HepG2 (cell line): Measurements from ENCODE around the gene ADGRL3. TPM values are rescaled to one million over a fixed set of nuclear protein-coding genes. Genes with fewer than 3 reads are reported as not detected.

Experiments used
- ATAC-seq: fragments of 200-7000 bp; cut with Tn5 transposase; 3 replicates; pipeline ENCODE4 v1.9.1; 2020; ENCODE audit warnings: mild to moderate bottlenecking, moderate library complexity
- BruUV-seq: library from RNA; stranded (reverse); fragments of 400-500 nt; replicated peaks from 2 replicates; lab custom pipeline; 2021; lab: Mats Ljungman, UMichigan
- CTCF ChIA-PET: fragments of 300-600 bp; formaldehyde crosslinking; extraction: SDS; loops from one replicate; lab custom pipeline; 2021; ENCODE audit warnings: low total read pairs, inconsistent platforms, low intra/inter-chr PET ratio; lab: Yijun Ruan, JAX
- POLR2A ChIA-PET: fragments of 350-600 bp; sonication (Branson Sonifier 250); formaldehyde crosslinking; loops from one replicate; lab custom pipeline; 2020; ENCODE audit warnings: antibody characterized with exemption, inconsistent platforms; lab: Yijun Ruan, JAX
- DNase-seq: peaks from one replicate; pipeline ENCODE4 v3.0.0-alpha.2; 2015; ENCODE audit warnings: low spot score
- FAIRE-seq: peaks from 3 replicates; lab custom pipeline; 2011; peaks lifted over from hg19 to GRCh38; lab: Jason Lieb, UNC
- H2AFZ ChIP-seq: one replicate; pipeline ENCODE4 v1.6.1; 2011; ENCODE audit warnings: low read length, inconsistent platforms
- H3K27ac ChIP-seq: fragments of 300-600 bp; 3 replicates; pipeline ENCODE4 v1.8.0; 2011; ENCODE audit warnings: mixed run types, mild to moderate bottlenecking, mixed read lengths, low read length, inconsistent platforms; ENCODE audit not compliant: insufficient read depth; ENCODE audit errors: extremely low read length
- H3K27me3 ChIP-seq, 2 experiments: fragments of 200-600 bp in 1 of 2; 2 replicates in 1 of 2; 3 replicates in 1 of 2; pipeline versions ENCODE4 v1.6.0 to v1.8.0; 2011; ENCODE audit warnings: low read length in 2 of 2, mild to moderate bottlenecking in 2 of 2, moderate library complexity in 2 of 2, inconsistent platforms in 1 of 2; ENCODE audit not compliant: insufficient read depth in 2 of 2, control insufficient read depth in 1 of 2
- H3K36me3 ChIP-seq, 2 experiments: fragments of 200-600 bp in 1 of 2; replicated peaks in 1 of 2; 2 replicates in 1 of 2; 3 replicates in 1 of 2; pipeline versions ENCODE4 v1.5.1 to v1.8.0; 2011; ENCODE audit warnings: low read length in 2 of 2, inconsistent platforms in 1 of 2; ENCODE audit not compliant: insufficient read depth in 2 of 2, control insufficient read depth in 1 of 2
- H3K4me1 ChIP-seq: 2 replicates; pipeline ENCODE4 v1.5.1; 2012; ENCODE audit warnings: low read length, inconsistent platforms; ENCODE audit not compliant: insufficient read depth
- H3K4me2 ChIP-seq: 2 replicates; pipeline ENCODE4 v1.6.0; 2011; ENCODE audit warnings: low read depth, low read length, inconsistent platforms
- H3K4me3 ChIP-seq, 3 experiments: fragments of 200-600 bp in 1 of 3; sonication (generic), shearing (Covaris generic) in 1 of 3; replicated peaks in 1 of 3; 2 replicates each; pipeline ENCODE4 v1.5.1; 2011 to 2016; ENCODE audit warnings: low read length in 3 of 3, inconsistent platforms in 2 of 3, low read depth in 2 of 3, mild to moderate bottlenecking in 2 of 3, control low read depth in 1 of 3, mixed read lengths in 1 of 3; ENCODE audit not compliant: insufficient read depth in 1 of 3
- H3K79me2 ChIP-seq: one replicate; pipeline ENCODE4 v1.6.1; 2011; ENCODE audit warnings: low read length, inconsistent platforms; ENCODE audit not compliant: insufficient read depth
- H3K9ac ChIP-seq: 2 replicates; pipeline ENCODE4 v1.6.0; 2011; ENCODE audit warnings: mild to moderate bottlenecking, low read depth, low read length, inconsistent platforms; ENCODE audit not compliant: insufficient read depth
- H3K9me3 ChIP-seq: 2 replicates; pipeline ENCODE4 v1.5.1; 2012; ENCODE audit warnings: mild to moderate bottlenecking, low read length
- H4K20me1 ChIP-seq: 2 replicates; pipeline ENCODE4 v1.6.0; 2011; ENCODE audit warnings: inconsistent platforms, mild to moderate bottlenecking, low read length, moderate library complexity; ENCODE audit not compliant: insufficient read depth
- ELF4 ChIP-seq: sonication (generic); formaldehyde crosslinking; IDR thresholded peaks from 2 replicates; pipeline ENCODE4 v1.5.0; 2020; ENCODE audit warnings: missing genetic modification reagents, mild to moderate bottlenecking, moderate library complexity, borderline replicate concordance
- GLMP ChIP-seq: sonication (generic); formaldehyde crosslinking; IDR thresholded peaks from 2 replicates; pipeline ENCODE4 v1.9.0; 2021; ENCODE audit warnings: missing genetic modification reagents, mild to moderate bottlenecking, borderline replicate concordance
- KLF6 ChIP-seq: IDR thresholded peaks from 2 replicates; pipeline ENCODE4 v1.8.0; 2016; ENCODE audit warnings: missing biosample characterization, missing genetic modification reagents
- MBNL3 ChIP-seq: fragments of 250-450 bp; sonication (Bioruptor Pico); conservative IDR thresholded peaks from 2 replicates; pipeline ENCODE4 v1.8.0; 2022; ENCODE audit warnings: mild to moderate bottlenecking, inconsistent platforms
- SIN3A ChIP-seq: IDR thresholded peaks from 2 replicates; pipeline ENCODE4 v1.6.1; 2011; ENCODE audit warnings: low read depth, mild to moderate bottlenecking, control low read depth, low read length, borderline replicate concordance
- ZFYVE20 ChIP-seq: sonication (generic); formaldehyde crosslinking; IDR thresholded peaks from 2 replicates; pipeline ENCODE4 v1.8.0; 2023; ENCODE audit warnings: low read depth, mild to moderate bottlenecking, moderate library complexity, missing genetic modification reagents, borderline replicate concordance
- ZNF124 ChIP-seq: sonication (generic); formaldehyde crosslinking; IDR thresholded peaks from 2 replicates; pipeline ENCODE4 v1.4.0; 2020; ENCODE audit warnings: missing genetic modification reagents
- ZNF33A ChIP-seq: sonication (generic); formaldehyde crosslinking; IDR thresholded peaks from 2 replicates; pipeline ENCODE4 v1.5.1; 2020; ENCODE audit warnings: missing genetic modification reagents, mild to moderate bottlenecking, moderate library complexity, borderline replicate concordance
- ZNF841 ChIP-seq: sonication (generic); formaldehyde crosslinking; IDR thresholded peaks from 2 replicates; pipeline ENCODE4 v1.8.1; 2023; ENCODE audit warnings: missing genetic modification reagents, borderline replicate concordance
- ZNF879 ChIP-seq: sonication (generic); formaldehyde crosslinking; IDR thresholded peaks from 2 replicates; pipeline ENCODE4 v1.8.1; 2023; ENCODE audit warnings: missing genetic modification reagents
- WGBS: methylation state at CpG from one replicate; pipeline ENCODE4 v1.1.6; 2017; ENCODE audit warnings: low lambda C conversion rate; 5-methylcytosine and 5-hydroxymethylcytosine counted together
- in situ Hi-C: cut with HindIII; loops from 2 replicates; pipeline ENCODE4 v1.10.0; 2017; ENCODE audit warnings: low pct_unique_long_range_greater_than_20kb; ENCODE audit not compliant: extremely low pct_ligation_motif_present
- intact Hi-C: fragments of 100-400 bp; cut with micrococcal nuclease; formaldehyde crosslinking; loops from one replicate; pipeline ENCODE4 v1.10.0; 2022; ENCODE audit not compliant: unreplicated experiment
- polyA plus RNA-seq, 8 experiments: library from polyadenylated mRNA; depleted of rRNA in 3 of 8; stranded (reverse) in 7 of 8; unstranded in 1 of 8; fragments of >200 nt; fragmentation: Illumina TruSeq in 4 of 8; extraction: Trizol in 4 of 8; gene quantifications; 2 replicates each; pipeline versions ENCODE4 v1.2.1 to v1.2.3, GENCODE V29; 2011 to 2016; ENCODE audit warnings: low read depth in 4 of 8, missing spikeins in 1 of 8, mixed read lengths in 1 of 8; ENCODE audit not compliant: insufficient read depth in 1 of 8
- total RNA-seq, 5 experiments: library from RNA; depleted of rRNA; stranded (reverse); fragments of >200 nt; fragmentation: Illumina TruSeq; extraction: Trizol; gene quantifications; 2 replicates each; pipeline ENCODE4 v1.2.3, GENCODE V29; 2016; ENCODE audit warnings: low read depth in 1 of 5

Gene ADGRL3
- total and polyA plus RNA-seq, 2 of the 13 experiments (the other 11 are each of a cell fraction or from before 2014, with no cell fraction given) = 0.04 to 0.05 TPM

- H3K9me3 ChIP-seq = no peaks in the 10 kb centered on the region
- H3K4me1 ChIP-seq = no peaks in the 10 kb centered on the region
- no peak overlapping the region for H3K9ac ChIP-seq
- no peaks in the 10 kb centered on the region for H4K20me1 ChIP-seq
- H3K79me2 ChIP-seq = no peaks in the 10 kb centered on the region
- H2AFZ ChIP-seq = no peak overlapping the region
- no peak overlapping the region for H3K4me3 ChIP-seq
- no peaks in the 10 kb centered on the region for H3K27me3 ChIP-seq
- no peak overlapping the region for H3K27ac ChIP-seq
- TF ChIP-seq ZNF124 (CRISPR knock-in tag) = no peak
- TF ChIP-seq SIN3A = no peak
- no peak for TF ChIP-seq ELF4 (CRISPR knock-in tag)
- FAIRE-seq (no peak), DNase-seq (no peak), ATAC-seq (no peak)
- intact Hi-C loops (no loop called here), in situ Hi-C loops (no loop called here)
- no peaks in the 10 kb centered on the region for H3K36me3 ChIP-seq
- H3K4me2 ChIP-seq = no peak overlapping the region
- WGBS = 0% methylated on average over 2 of the region's 2 CpGs
- POLR2A ChIA-PET = no interaction called here
- no TSS peak for BruUV-seq
- CTCF ChIA-PET = no interaction called here
Observed at GRCh38 chr4:61657016-61657415, 456.9 kb downstream of the ADGRL3 start.

GRCh38 chr4:61661960-61662359, 461.8 kb downstream of the ADGRL3 start:
- H3K9ac ChIP-seq = no peak overlapping the region
- DNase-seq (no peak), FAIRE-seq (no peak), ATAC-seq (no peak)
- no peaks in the 10 kb centered on the region for H3K79me2 ChIP-seq
- no peak overlapping the region for H3K4me2 ChIP-seq
- 55% methylated on average over 4 of the region's 7 CpGs for WGBS
- H3K27ac ChIP-seq = no peak overlapping the region
- CTCF ChIA-PET = no interaction called here
- H3K27me3 ChIP-seq = no peaks in the 10 kb centered on the region
- no peak for TF ChIP-seq ZNF33A (CRISPR knock-in tag)
- no peak for TF ChIP-seq ZFYVE20 (CRISPR knock-in tag)
- no peak for TF ChIP-seq MBNL3 (CRISPR knock-in tag)
- TF ChIP-seq GLMP = no peak
- TF ChIP-seq ZNF841 (CRISPR knock-in tag) = no peak
- TF ChIP-seq ZNF879 (CRISPR knock-in tag) = no peak
- no peak for TF ChIP-seq KLF6 (CRISPR knock-in tag)
- H3K4me3 ChIP-seq = no peak overlapping the region
- BruUV-seq = no TSS peak
- in situ Hi-C loops (no loop called here), intact Hi-C loops (no loop called here)
- no peak overlapping the region for H2AFZ ChIP-seq
- no peaks in the 10 kb centered on the region for H4K20me1 ChIP-seq
- POLR2A ChIA-PET = no interaction called here
- H3K9me3 ChIP-seq = no peaks in the 10 kb centered on the region
- H3K36me3 ChIP-seq = no peaks in the 10 kb centered on the region
- H3K4me1 ChIP-seq = no peaks in the 10 kb centered on the region
